Neural cell (in vitro differentiated cells): ENCODE results near the gene PMCH. TPM values are rescaled to one million over a fixed set of nuclear protein-coding genes. Genes with fewer than 3 reads are reported as not detected.

Source experiments
- H2AFZ ChIP-seq: fragments of 200-600, 300-800 bp; sonication (generic), shearing (Covaris generic); 2 replicates; pipeline ENCODE4 v1.6.0; 2014; ENCODE audit warnings: low read depth, mild to moderate bottlenecking, antibody characterized with exemption, low read length, moderate library complexity
- H3F3A ChIP-seq: fragments of 200-600 bp; shearing (Covaris generic); 2 replicates; pipeline ENCODE4 v1.6.1; 2016; ENCODE audit warnings: mild to moderate bottlenecking, moderate library complexity, mixed read lengths, antibody characterized with exemption, low read length; ENCODE audit not compliant: insufficient read depth, poor library complexity, severe bottlenecking
- H3K27ac ChIP-seq: fragments of 200-600, 300-800 bp; sonication (generic), shearing (Covaris generic); 2 replicates; pipeline ENCODE4 v1.5.1; 2014; ENCODE audit warnings: mild to moderate bottlenecking, low read length, moderate library complexity
- H3K27me3 ChIP-seq: fragments of 300-800, 200-600 bp; sonication (generic), shearing (Covaris generic); 2 replicates; pipeline ENCODE4 v1.6.0; 2014; ENCODE audit warnings: mild to moderate bottlenecking, low read depth, low read length, moderate library complexity; ENCODE audit not compliant: insufficient read depth
- H3K36me3 ChIP-seq: fragments of 300-800, 200-600 bp; sonication (generic), shearing (Covaris generic); 2 replicates; pipeline ENCODE4 v1.5.1; 2014; ENCODE audit warnings: mild to moderate bottlenecking, antibody characterized with exemption, low read length, moderate library complexity; ENCODE audit not compliant: insufficient read depth
- H3K4me2 ChIP-seq: fragments of 300-800, 200-600 bp; sonication (generic), shearing (Covaris generic); 2 replicates; pipeline ENCODE4 v1.6.0; 2014; ENCODE audit warnings: mild to moderate bottlenecking, low read length
- H3K4me3 ChIP-seq: fragments of 300-800, 200-600 bp; sonication (generic), shearing (Covaris generic); 2 replicates; pipeline ENCODE4 v1.5.1; 2014; ENCODE audit warnings: mild to moderate bottlenecking, low read length, moderate library complexity
- H3K79me2 ChIP-seq: fragments of 200-600 bp; shearing (Covaris generic); replicated peaks from 2 replicates; pipeline ENCODE4 v1.6.0; 2014; ENCODE audit warnings: mild to moderate bottlenecking, low read length, moderate library complexity; ENCODE audit not compliant: insufficient read depth
- H3K9ac ChIP-seq: fragments of 300-800, 200-600 bp; sonication (generic), shearing (Covaris generic); 2 replicates; pipeline ENCODE4 v1.6.1; 2016; ENCODE audit warnings: mild to moderate bottlenecking, low read length, mixed read lengths
- H3K9me2 ChIP-seq: fragments of 200-600 bp; shearing (Covaris generic); 2 replicates; pipeline ENCODE4 v1.6.1; 2016; ENCODE audit warnings: mild to moderate bottlenecking, low read length, mixed read lengths; ENCODE audit not compliant: insufficient read depth
- H3K9me3 ChIP-seq: fragments of 200-600, 300-800 bp; sonication (generic), shearing (Covaris generic); 2 replicates; pipeline ENCODE4 v1.6.1; 2016; ENCODE audit warnings: mild to moderate bottlenecking, mixed run types, low read length, moderate library complexity, mixed read lengths
- H4K20me1 ChIP-seq: fragments of 200-600 bp; shearing (Covaris generic); 2 replicates; pipeline ENCODE4 v1.6.1; 2016; ENCODE audit warnings: mild to moderate bottlenecking, mixed run types; ENCODE audit not compliant: insufficient read depth
- CTCF ChIP-seq: fragments of 450-650 bp; IDR thresholded peaks from 2 replicates; pipeline ENCODE4 v1.5.1; 2014; ENCODE audit warnings: antibody characterized with exemption, mild to moderate bottlenecking, moderate library complexity; ENCODE audit not compliant: poor library complexity, severe bottlenecking
- EP300 ChIP-seq: fragments of 450-650 bp; conservative IDR thresholded peaks from 2 replicates; pipeline ENCODE4 v1.6.1; 2014; ENCODE audit warnings: antibody characterized with exemption, mild to moderate bottlenecking, moderate library complexity; ENCODE audit not compliant: poor library complexity, severe bottlenecking
- EZH2 ChIP-seq: fragments of 200-600, 300-800 bp; shearing (Covaris generic), sonication (generic); IDR thresholded peaks from 2 replicates; pipeline ENCODE4 v1.6.1; 2014; ENCODE audit warnings: antibody characterized with exemption, low read length, borderline replicate concordance, mild to moderate bottlenecking; ENCODE audit not compliant: insufficient read depth, poor library complexity, severe bottlenecking
- MXI1 ChIP-seq: fragments of 450-650 bp; conservative IDR thresholded peaks from 2 replicates; pipeline ENCODE4 v1.6.1; 2014; ENCODE audit warnings: antibody characterized with exemption, mild to moderate bottlenecking; ENCODE audit not compliant: poor library complexity, severe bottlenecking
- POLR2AphosphoS5 ChIP-seq: IDR thresholded peaks from 2 replicates; pipeline ENCODE4 v1.6.1; 2012
- RAD21 ChIP-seq: fragments of 450-650 bp; conservative IDR thresholded peaks from 2 replicates; pipeline ENCODE4 v1.6.1; 2014; ENCODE audit warnings: antibody characterized with exemption, mild to moderate bottlenecking, moderate library complexity
- REST ChIP-seq: IDR thresholded peaks from 2 replicates; pipeline ENCODE4 v1.6.1; 2012; ENCODE audit warnings: borderline replicate concordance
- SMC3 ChIP-seq: fragments of 450-650 bp; conservative IDR thresholded peaks from 2 replicates; pipeline ENCODE4 v1.6.1; 2014; ENCODE audit warnings: antibody characterized with exemption, mild to moderate bottlenecking, moderate library complexity; ENCODE audit not compliant: poor library complexity
- TAF1 ChIP-seq: IDR thresholded peaks from 2 replicates; pipeline ENCODE4 v1.6.1; 2012; ENCODE audit warnings: low read depth
- polyA plus RNA-seq: library from polyadenylated mRNA; depleted of rRNA; stranded (reverse); fragments of >200 nt; gene quantifications from 2 replicates; pipeline ENCODE4 v1.2.3, GENCODE V29; 2014

Gene PMCH
- polyA plus RNA-seq, 1 donor from 2014 or later: not detected

- no peaks in the 10 kb centered on the region for H3F3A ChIP-seq
- no peaks in the 10 kb centered on the region for H3K27me3 ChIP-seq
- H4K20me1 ChIP-seq: no peaks in the 10 kb centered on the region
- H3K79me2 ChIP-seq: no peaks in the 10 kb centered on the region
- no peaks in the 10 kb centered on the region for H3K36me3 ChIP-seq
- no peak overlapping the region for H3K4me3 ChIP-seq
- no peak overlapping the region for H2AFZ ChIP-seq
- no peak overlapping the region for H3K9ac ChIP-seq
- H3K9me3 ChIP-seq: no peaks in the 10 kb centered on the region
- H3K27ac ChIP-seq: no peak overlapping the region
- no peak overlapping the region for H3K4me2 ChIP-seq
- H3K9me2 ChIP-seq: no peaks in the 10 kb centered on the region
- TF ChIP-seq MXI1: no peak
- no peak for TF ChIP-seq EP300
- TF ChIP-seq SMC3: no peak
- no peak for TF ChIP-seq CTCF
- no peak for TF ChIP-seq TAF1
- no peak for TF ChIP-seq REST
- TF ChIP-seq POLR2AphosphoS5: no peak
- no peak for TF ChIP-seq RAD21
- TF ChIP-seq EZH2: no peak
These were observed 15.0 kb downstream of the PMCH start for GRCh38 chr12:102182635-102183034.

GRCh38 chr12:102174761-102175160, 22.9 kb downstream of the PMCH start:
- Histone ChIP-seq H3K4me2 (no peak overlapping the region), H3K9me3 (no peaks in the 10 kb centered on the region), H3K9ac (no peak overlapping the region), H3K27ac (no peak overlapping the region), H3F3A (no peaks in the 10 kb centered on the region), H3K4me3 (no peak overlapping the region), H4K20me1 (no peaks in the 10 kb centered on the region), H3K27me3 (no peaks in the 10 kb centered on the region), H3K9me2 (no peaks in the 10 kb centered on the region), H3K36me3 (no peaks in the 10 kb centered on the region), H2AFZ (no peak overlapping the region), H3K79me2 (no peaks in the 10 kb centered on the region)
- TF ChIP-seq TAF1: no peak
- TF ChIP-seq MXI1: no peak
- TF ChIP-seq EP300: no peak
- no peak for TF ChIP-seq RAD21
- no peak for TF ChIP-seq SMC3
- no peak for TF ChIP-seq EZH2
- TF ChIP-seq POLR2AphosphoS5: no peak
- TF ChIP-seq CTCF: no peak
- no peak for TF ChIP-seq REST
